ENCODE results near the gene QRSL1. TPM values are rescaled to one million over a fixed set of nuclear protein-coding genes. Genes with fewer than 3 reads are reported as not detected.

The QRSL1 gene
- 19.4 and 35.5 TPM in 2 replicates for total RNA-seq (2011; cell fraction: chromatin; rRNA removed; ENCODE audit: low replicate concordance)
- total RNA-seq (2011; cell fraction: nucleolus; rRNA removed): 10.7 and 11.4 TPM in 2 replicates
- total RNA-seq (2011; cell fraction: nucleoplasm; rRNA removed): 16.7 and 28.9 TPM in 2 replicates
- 16.0 and 16.3 TPM in 2 replicates for total RNA-seq (2014; rRNA removed)
- 29.5 and 29.8 TPM in 2 replicates for total RNA-seq (2014; rRNA removed; fragmentation: Illumina TruSeq; extraction: Trizol)
- total RNA-seq (2015; rRNA removed; fragmentation: Illumina TruSeq; extraction: Trizol): 27.0 and 28.8 TPM in 2 replicates
- total RNA-seq (2021): 16.3 and 19.6 TPM in 2 replicates
- 18.9 and 23.0 TPM in 2 replicates for polyA plus RNA-seq (2011; rRNA removed)
- 7.3 and 11.0 TPM in 2 replicates for polyA plus RNA-seq (2011; cell fraction: cytosol; rRNA removed)
- polyA plus RNA-seq (2011; cell fraction: nucleus; rRNA removed): 7.3 and 7.6 TPM in 2 replicates
- polyA plus RNA-seq (2012): 12.9 and 13.9 TPM in 2 replicates
- 19.6 and 24.2 TPM in 2 replicates for polyA plus RNA-seq (2014; fragmentation: Illumina TruSeq; extraction: Trizol)
- 10 to 100 TPM; 15.3 to 31.5 TPM for polyA plus RNA-seq (2014; fragmentation: Nextera tagmentation; extraction: Ambion mirVana)
- polyA plus RNA-seq (2014; rRNA removed): 14.6 and 17.2 TPM in 2 replicates
- 27.7 and 28.3 TPM in 2 replicates for polyA minus RNA-seq (2011; rRNA and poly(A)+ RNA removed)
- polyA minus RNA-seq (2011; cell fraction: cytosol; rRNA and poly(A)+ RNA removed): 10.0 and 10.4 TPM in 2 replicates
- polyA minus RNA-seq (2011; cell fraction: nucleus; rRNA and poly(A)+ RNA removed): 8.6 and 14.1 TPM in 2 replicates
- percentile 83 among the genes with signal in this experiment for Bru-seq, nascent RNA
- percentile 82 among the genes with signal in this experiment for BruChase-seq, experiment 1, labeled RNA remaining after a 2-hour chase
- BruChase-seq, experiment 2, labeled RNA remaining after a 6-hour chase: percentile 82 among the genes with signal in this experiment
- long read RNA-seq, experiment 1, full-length matches to known transcripts: 106 of 143 reads
- long read RNA-seq, experiment 1, partial matches to known transcripts: 14 of 143 reads
- long read RNA-seq, experiment 1, other reads (novel, unspliced or antisense): 23 of 143 reads
- long read RNA-seq, experiment 2, full-length matches to known transcripts: 21 of 41 reads
- long read RNA-seq, experiment 2, partial matches to known transcripts: 9 of 41 reads
- long read RNA-seq, experiment 2, other reads (novel, unspliced or antisense): 11 of 41 reads
- long read RNA-seq, experiment 3, full-length matches to known transcripts: 19 of 28 reads
- long read RNA-seq, experiment 3, partial matches to known transcripts: 6 of 28 reads
- long read RNA-seq, experiment 3, other reads (novel, unspliced or antisense): 3 of 28 reads

- no TSS peak for BruUV-seq (replicated peaks)
- H3K4me2 ChIP-seq (ENCODE audit: insufficient read depth, low read length): peak within 1 kb of the TSS; percentile 96
- TF ChIP-seq, protein P1, sequence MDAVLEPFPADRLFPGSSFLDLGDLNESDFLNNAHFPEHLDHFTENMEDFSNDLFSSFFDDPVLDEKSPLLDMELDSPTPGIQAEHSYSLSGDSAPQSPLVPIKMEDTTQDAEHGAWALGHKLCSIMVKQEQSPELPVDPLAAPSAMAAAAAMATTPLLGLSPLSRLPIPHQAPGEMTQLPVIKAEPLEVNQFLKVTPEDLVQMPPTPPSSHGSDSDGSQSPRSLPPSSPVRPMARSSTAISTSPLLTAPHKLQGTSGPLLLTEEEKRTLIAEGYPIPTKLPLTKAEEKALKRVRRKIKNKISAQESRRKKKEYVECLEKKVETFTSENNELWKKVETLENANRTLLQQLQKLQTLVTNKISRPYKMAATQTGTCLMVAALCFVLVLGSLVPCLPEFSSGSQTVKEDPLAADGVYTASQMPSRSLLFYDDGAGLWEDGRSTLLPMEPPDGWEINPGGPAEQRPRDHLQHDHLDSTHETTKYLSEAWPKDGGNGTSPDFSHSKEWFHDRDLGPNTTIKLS (IDR thresholded peaks at IDR 0.05; ENCODE audit: borderline replicate concordance, low read depth): no peak
- 0 out of 2 replicates have a peak, but pooled peaks have one; percentile 49 for TF ChIP-seq RFX5 (IDR thresholded peaks at IDR 0.05; ENCODE audit: low read depth, low read length)
- TF ChIP-seq SRSF3 (IDR thresholded peaks at IDR 0.05; ENCODE audit: insufficient read depth, low read length): no peak
- TF ChIP-seq, protein P2, sequence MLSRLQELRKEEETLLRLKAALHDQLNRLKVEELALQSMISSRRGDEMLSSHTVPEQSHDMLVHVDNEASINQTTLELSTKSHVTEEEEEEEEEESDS (CRISPR knock-in tag; IDR thresholded peaks at IDR 0.05): no peak
- peak; percentile 71 for TF ChIP-seq SUPT5H (IDR thresholded peaks at IDR 0.05)
- no peak for TF ChIP-seq RFX1 (IDR thresholded peaks at IDR 0.05)
- TF ChIP-seq NR2C1 (IDR thresholded peaks at IDR 0.05): peak; percentile 21; the same call in 1 of the 2 replicates
- no peak; the same call in 1 of the 2 replicates for TF ChIP-seq NR2C1 (tag; IDR thresholded peaks at IDR 0.05)
- TF ChIP-seq TCF3 (CRISPR knock-in tag; IDR thresholded peaks at IDR 0.05): no peak
- TF ChIP-seq CCNT2 (IDR thresholded peaks at IDR 0.05; ENCODE audit: borderline replicate concordance, extremely low read depth, insufficient read length, low read depth, low read length): no peak
- TF ChIP-seq POLR3G (IDR thresholded peaks at IDR 0.05; ENCODE audit: extremely low read depth, insufficient read length, insufficient replicate concordance): no peak
- peak; percentile 72; the same call in 1 of the 2 replicates for TF ChIP-seq TAF7 (tag; IDR thresholded peaks at IDR 0.05)
- TF ChIP-seq SMARCC2 (IDR thresholded peaks at IDR 0.05; ENCODE audit: low read depth): 0 out of 2 replicates have a peak, but pooled peaks have one; percentile 9
- no peak for TF ChIP-seq SMARCB1 (IDR thresholded peaks at IDR 0.05; ENCODE audit: insufficient read length, low read depth)
- TF ChIP-seq MAZ (CRISPR knock-in tag; conservative IDR thresholded peaks at IDR 0.05 in 1 of 2, IDR thresholded peaks at IDR 0.05 in 1 of 2): peak; percentile 30 to 68; a peak in 2 of 4 replicates
Measured at GRCh38 chr6:106629103-106629858, at the start of gene QRSL1, which contains the start of gene RTN4IP1. Gene QRSL1, plus strand, starts transcription at chr6:106629578. Its CDS starts 104 bp downstream, at chr6:106629682. Gene RTN4IP1, minus strand, starts transcription at chr6:106629498. Its CDS starts 477 bp downstream, at chr6:106629021.

More at GRCh38 chr6:106629103-106629858, at the start of gene QRSL1, which contains the start of gene RTN4IP1:
- DNase-seq (ENCODE audit: extremely low read depth in 1 of 4, low spot score in 3 of 4) (peak; percentile 93 to 99 (median 98)), ATAC-seq (peak; percentile 93), FAIRE-seq (peak; percentile 81)
- under 1% methylated on average over 43 of the region's 46 CpGs for WGBS (ENCODE audit: insufficient coverage, low coverage, missing lambda C conversion rate)
- Histone ChIP-seq H3K4me3 (peak within 1 kb of the TSS; percentile 79), H3K79me2 (ENCODE audit: control insufficient read depth, insufficient read depth, low read length) (peaks cover 62% of the 10 kb centered on the region), H3K27ac (ENCODE audit: extremely low read depth, low read depth, low read length) (peak within 1 kb of the TSS; percentile 81), H3K4me1 (replicated peaks in 1 of 2; ENCODE audit: control insufficient read depth in 2 of 2, insufficient read depth in 2 of 2, low read length in 2 of 2) (peaks cover 3 to 6% of the 10 kb centered on the region in 2 experiments; a peak in 1 of 5 replicates), H2AFZ (ENCODE audit: low read depth, low read length) (peak within 1 kb of the TSS; percentile 85), H3K9ac (ENCODE audit: insufficient read depth in 1 of 2, low read depth in 2 of 2, low read length in 2 of 2) (peak within 1 kb of the TSS; percentile 86 to 90), H4K20me1 (replicated peaks; ENCODE audit: control insufficient read depth, insufficient read depth, low read length) (no peaks in the 10 kb centered on the region), H3K9me1 (ENCODE audit: control insufficient read depth, insufficient read depth, low read length) (no peaks in the 10 kb centered on the region), H3K36me3 (ENCODE audit: control insufficient read depth, insufficient read depth, low read length) (no peaks in the 10 kb centered on the region), H3K27me3 (ENCODE audit: control insufficient read depth in 2 of 2, insufficient read depth in 2 of 2, low read length in 2 of 2) (no peaks in the 10 kb centered on the region), H3K9me3 (replicated peaks; ENCODE audit: control insufficient read depth, insufficient read depth, low read depth, low read length) (no peaks in the 10 kb centered on the region)
- CTCF ChIA-PET (ENCODE audit: low intra/inter-chr PET ratio): no interaction called here
- intact Hi-C loops (cut with micrococcal nuclease) (loop anchor here (5.0 kb wide), 1 partner anchor 348 kb away; no protein-coding TSS in a partner anchor), in situ Hi-C loops (cut with MboI) (no loop called here)
- POLR2A ChIA-PET: no interaction called here

Measured in K562 (cell line).